Vagina (tissue), 2 donors: ENCODE measurements around the gene TEX54. TPM values are rescaled to one million over a fixed set of nuclear protein-coding genes. Genes with fewer than 3 reads are reported as not detected.
A peak's percentile ranks its signal among the peaks of the same experiment; 100 is the strongest.

Source experiments
- DNase-seq, 2 donors: peaks; one replicate each; pipeline ENCODE4 v3.0.0-alpha.2; 2017; ENCODE audit errors: extremely low spot score in 2 of 2
- H3K27ac ChIP-seq: fragments of 200-600 bp; sonication (generic); one replicate; pipeline ENCODE4 v1.5.1; 2019
- H3K27me3 ChIP-seq: fragments of 200-600 bp; sonication (generic); one replicate; pipeline ENCODE4 v1.5.1; 2019
- H3K36me3 ChIP-seq, 2 donors: fragments of 200-600 bp; sonication (generic); one replicate each; pipeline ENCODE4 v1.5.1; 2017 to 2019
- H3K4me1 ChIP-seq: fragments of 200-600 bp; sonication (generic); one replicate; pipeline ENCODE4 v1.5.1; 2019
- H3K4me3 ChIP-seq, 2 donors: fragments of 200-600 bp; sonication (generic); 1 replicate in 1 of 2; 2 replicates in 1 of 2; pipeline ENCODE4 v1.5.1; 2016 to 2019
- H3K9me3 ChIP-seq: fragments of 200-600 bp; sonication (generic); one replicate; pipeline ENCODE4 v1.5.1; 2019
- CTCF ChIP-seq, 3 experiments: fragments of 450-650 bp in 2 of 3; fragments of 200-600 bp in 1 of 3; sonication (generic) in 1 of 3; IDR thresholded peaks; one replicate each; pipeline ENCODE4 v1.5.1; 2017 to 2019; ENCODE audit warnings: antibody characterized with exemption in 3 of 3, mild to moderate bottlenecking in 2 of 3, moderate library complexity in 2 of 3
- POLR2A ChIP-seq, 2 donors: fragments of 450-650 bp; IDR thresholded peaks; one replicate each; pipeline ENCODE4 v1.6.1; 2017; ENCODE audit warnings: antibody characterized with exemption in 2 of 2, mild to moderate bottlenecking in 2 of 2, moderate library complexity in 2 of 2
- POLR2AphosphoS5 ChIP-seq, 2 donors: sonication (generic); formaldehyde crosslinking; IDR thresholded peaks; one replicate each; pipeline ENCODE4 v1.9.0; 2017; ENCODE audit warnings: antibody characterized with exemption in 2 of 2, mild to moderate bottlenecking in 2 of 2, low read depth in 1 of 2; ENCODE audit not compliant: insufficient read depth in 1 of 2
- intact Hi-C: fragments of 100-400 bp; cut with DNase I; formaldehyde crosslinking; loops from one replicate; pipeline ENCODE4 v1.15.1; 2023
- total RNA-seq: library from RNA; depleted of rRNA; stranded (reverse); fragments of >200 nt; gene quantifications from one replicate; pipeline ENCODE4 v1.2.3, GENCODE V29; 2016

TEX54 gene
- total RNA-seq, 1 donor from 2014 or later, result not detected

- peaks cover 37% of the 10 kb centered on the region for H3K4me1 ChIP-seq
- H3K36me3 ChIP-seq, result peaks cover 0 to 7% of the 10 kb centered on the region in 2 donors
- no peaks in the 10 kb centered on the region for H3K9me3 ChIP-seq
- H3K4me3 ChIP-seq, result no peak overlapping the region
- TF ChIP-seq CTCF (IDR thresholded peaks at IDR 0.05) (no peak), POLR2A (IDR thresholded peaks at IDR 0.05) (no peak), POLR2AphosphoS5 (IDR thresholded peaks at IDR 0.05; ENCODE audit: insufficient read depth in 1 of 2, low read depth in 1 of 2) (no peak)
- H3K27me3 ChIP-seq, result no peaks in the 10 kb centered on the region
- intact Hi-C loops, result no loop called here
- no peak for DNase-seq
- no peak overlapping the region for H3K27ac ChIP-seq
These were observed 25.6 kb upstream of the TEX54 start for GRCh38 chr11:62858201-62858600.

- Histone ChIP-seq H3K4me3 (no peak overlapping the region), H3K9me3 (no peaks in the 10 kb centered on the region), H3K4me1 (peaks cover 39% of the 10 kb centered on the region), H3K27me3 (no peaks in the 10 kb centered on the region), H3K27ac (no peak overlapping the region), H3K36me3 (peaks cover 0 to 13% of the 10 kb centered on the region in 2 donors)
- no peak for DNase-seq
- TF ChIP-seq POLR2A (IDR thresholded peaks at IDR 0.05) (no peak), CTCF (IDR thresholded peaks at IDR 0.05) (no peak), POLR2AphosphoS5 (IDR thresholded peaks at IDR 0.05; ENCODE audit: insufficient read depth in 1 of 2, low read depth in 1 of 2) (peak in 1 of 2 donors; percentile 34)
- intact Hi-C loops, result no loop called here
These were observed 24.9 kb upstream of the TEX54 start for GRCh38 chr11:62857541-62857982.

DNA sequence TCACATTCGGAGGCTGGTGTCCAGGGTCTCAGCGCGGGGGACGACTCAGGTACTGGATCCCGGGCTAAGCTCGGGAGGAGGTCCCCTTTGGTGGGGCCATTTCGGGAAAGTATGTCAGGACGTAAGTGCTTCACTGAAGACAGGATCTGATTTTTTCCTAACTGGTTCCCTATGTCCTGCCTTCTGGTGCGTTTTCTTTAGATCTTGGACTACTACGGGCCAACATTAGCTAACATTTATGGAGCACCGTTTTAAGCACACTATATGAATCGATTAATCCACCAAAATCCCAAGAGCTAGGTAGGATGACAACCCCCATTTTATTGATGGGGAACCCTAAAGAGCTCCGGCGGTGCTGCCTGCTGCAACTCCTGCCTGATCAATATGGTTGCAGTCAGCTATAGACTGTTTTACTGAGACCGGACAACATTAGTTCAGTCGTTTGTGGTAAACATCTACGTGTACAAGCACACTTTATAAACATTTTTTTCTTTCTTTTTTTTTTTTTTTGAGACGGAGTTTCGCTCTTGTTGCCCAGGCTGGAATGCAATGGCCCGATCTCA lies 23.8 kb upstream of the TEX54 start:
- Histone ChIP-seq H3K27ac (peak overlapping the region; percentile 65), H3K4me3 (peak overlapping the region; percentile 48 to 79), H3K27me3 (no peaks in the 10 kb centered on the region), H3K36me3 (peaks cover 0 to 21% of the 10 kb centered on the region in 2 donors), H3K9me3 (no peaks in the 10 kb centered on the region), H3K4me1 (peaks cover 39% of the 10 kb centered on the region)
- intact Hi-C loops, result no loop called here
- no peak for DNase-seq
- TF ChIP-seq POLR2AphosphoS5 (IDR thresholded peaks at IDR 0.05; ENCODE audit: insufficient read depth in 1 of 2, low read depth in 1 of 2), result no peak
- no peak for TF ChIP-seq POLR2A (IDR thresholded peaks at IDR 0.05)
- TF ChIP-seq CTCF (IDR thresholded peaks at IDR 0.05), result no peak

- no peak for TF ChIP-seq CTCF (IDR thresholded peaks at IDR 0.05)
- TF ChIP-seq POLR2AphosphoS5 (IDR thresholded peaks at IDR 0.05; ENCODE audit: insufficient read depth in 1 of 2, low read depth in 1 of 2), result peak; percentile 98 to 100
- TF ChIP-seq POLR2A (IDR thresholded peaks at IDR 0.05), result peak in 1 of 2 donors; percentile 92
- Histone ChIP-seq H3K4me3 (peak overlapping the region; percentile 48 to 79), H3K27ac (peak overlapping the region; percentile 74), H3K36me3 (peaks cover 0 to 21% of the 10 kb centered on the region in 2 donors), H3K27me3 (no peaks in the 10 kb centered on the region), H3K9me3 (no peaks in the 10 kb centered on the region), H3K4me1 (peaks cover 39% of the 10 kb centered on the region)
- DNase-seq, result peak; percentile 98 to 99
- intact Hi-C loops, result no loop called here
These were observed 23.1 kb upstream of the TEX54 start for GRCh38 chr11:62855571-62856332.
